Stomach smooth muscle (tissue), 2 donors: ENCODE data around the gene NHP2.

Source experiments
- H3K27ac ChIP-seq: one replicate; pipeline ENCODE4 v1.7.0; 2013; ENCODE audit warnings: mild to moderate bottlenecking, low read length, inconsistent platforms
- H3K27me3 ChIP-seq, 2 donors: one replicate each; pipeline ENCODE4 v1.7.0; 2013; ENCODE audit warnings: low read length in 2 of 2; ENCODE audit not compliant: insufficient read depth in 2 of 2, control insufficient read depth in 1 of 2
- H3K36me3 ChIP-seq, 2 donors: one replicate each; pipeline ENCODE4 v1.7.0; 2013; ENCODE audit warnings: low read length in 2 of 2; ENCODE audit not compliant: control insufficient read depth in 2 of 2, insufficient read depth in 2 of 2
- H3K4me1 ChIP-seq: one replicate; pipeline ENCODE4 v1.7.0; 2013; ENCODE audit warnings: low read length; ENCODE audit not compliant: control insufficient read depth, insufficient read depth
- H3K4me3 ChIP-seq, 2 donors: one replicate each; pipeline ENCODE4 v1.7.0; 2013; ENCODE audit warnings: low read length in 2 of 2
- H3K9ac ChIP-seq, 2 donors: one replicate each; pipeline ENCODE4 v1.7.0; 2013; ENCODE audit warnings: low read length in 2 of 2, mild to moderate bottlenecking in 1 of 2
- H3K9me3 ChIP-seq, 2 donors: one replicate each; pipeline ENCODE4 v1.7.0; 2013; ENCODE audit warnings: low read length in 2 of 2; ENCODE audit not compliant: control insufficient read depth in 2 of 2
- donor health status: healthy.
- donor health status: Pancreatic carcinoma.

NHP2 gene

DNA sequence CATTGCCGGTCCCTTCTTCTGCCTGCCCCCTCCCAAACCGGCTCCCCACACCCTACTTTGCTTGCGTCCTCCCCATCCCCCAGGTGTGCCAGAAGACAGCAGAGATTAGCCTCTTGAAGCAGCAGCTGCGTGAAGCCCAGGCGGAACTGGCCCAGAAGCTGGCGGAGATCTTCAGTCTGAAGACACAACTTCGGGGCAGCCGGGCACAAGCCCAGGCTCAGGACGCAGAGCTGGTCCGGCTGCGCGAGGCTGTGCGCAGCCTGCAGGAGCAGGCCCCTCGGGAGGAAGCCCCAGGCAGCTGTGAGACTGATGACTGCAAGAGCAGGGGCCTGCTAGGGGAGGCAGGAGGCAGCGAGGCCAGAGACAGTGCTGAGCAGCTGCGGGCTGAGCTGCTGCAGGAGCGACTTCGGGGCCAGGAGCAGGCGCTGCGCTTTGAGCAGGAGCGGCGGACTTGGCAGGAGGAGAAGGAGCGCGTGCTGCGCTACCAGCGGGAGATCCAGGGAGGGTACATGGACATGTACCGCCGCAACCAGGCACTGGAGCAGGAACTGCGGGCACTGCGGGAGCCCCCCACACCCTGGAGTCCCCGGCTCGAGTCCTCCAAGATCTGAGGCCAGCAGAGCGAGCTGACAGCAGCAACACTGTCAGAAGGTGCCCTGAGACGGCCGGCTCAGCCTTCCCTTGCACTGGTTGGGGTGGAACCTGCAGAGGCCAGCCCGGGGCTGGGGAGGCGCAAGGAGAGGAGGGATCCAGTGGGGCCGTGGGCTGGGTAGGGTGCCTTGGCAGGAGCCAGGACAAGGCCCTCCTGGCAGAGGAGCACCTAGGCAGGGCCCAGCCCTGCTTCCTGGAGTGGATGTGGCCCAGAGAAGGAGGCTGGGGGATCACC is 32.1 kb downstream of the NHP2 start:
- Histone ChIP-seq H3K4me1 (peaks cover 21% of the 10 kb centered on the region), H3K27me3 (peaks cover 3 to 7% of the 10 kb centered on the region in 2 donors), H3K4me3 (peak overlapping the region; percentile 70 to 73), H3K9ac (peak overlapping the region; percentile 42 to 59), H3K9me3 (no peaks in the 10 kb centered on the region), H3K36me3 (no peaks in the 10 kb centered on the region), H3K27ac (no peak overlapping the region)

DNA sequence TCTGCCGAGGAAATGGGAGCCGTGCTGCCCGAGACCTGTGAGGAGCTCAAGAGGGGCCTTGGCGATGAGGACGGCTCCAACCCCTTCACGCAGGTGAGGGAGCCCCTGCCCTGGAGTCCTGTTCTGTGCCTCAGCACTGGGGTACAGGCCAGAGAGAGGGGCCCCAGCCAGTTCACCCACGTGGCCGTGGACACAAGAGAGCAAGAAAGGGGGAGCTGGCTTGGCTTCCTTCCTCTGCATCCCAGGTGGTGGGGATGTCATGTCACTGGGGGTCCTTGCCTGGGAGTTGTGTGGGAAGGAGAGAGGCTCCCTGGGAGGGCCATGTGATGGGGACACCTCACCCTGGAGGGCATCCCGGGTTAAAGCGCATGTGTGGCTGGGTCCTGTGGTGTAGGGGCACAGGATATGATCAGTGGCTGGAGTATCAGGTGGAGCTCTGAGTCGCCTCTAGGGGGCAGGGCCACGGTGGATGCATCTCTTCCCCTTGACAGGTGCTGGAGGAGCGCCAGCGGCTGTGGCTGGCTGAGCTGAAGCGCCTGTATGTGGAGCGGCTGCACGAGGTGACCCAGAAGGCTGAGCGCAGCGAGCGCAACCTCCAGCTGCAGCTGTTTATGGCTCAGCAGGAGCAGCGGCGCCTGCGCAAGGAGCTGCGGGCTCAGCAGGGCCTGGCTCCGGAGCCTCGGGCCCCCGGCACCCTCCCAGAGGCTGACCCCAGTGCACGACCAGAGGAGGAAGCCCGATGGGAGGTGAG is 32.9 kb downstream of the NHP2 start:
- Histone ChIP-seq H3K4me3 (peak overlapping the region; percentile 70 to 73), H3K27ac (no peak overlapping the region), H3K9ac (peak overlapping the region; percentile 42 to 59), H3K27me3 (peaks cover 3 to 13% of the 10 kb centered on the region in 2 donors), H3K4me1 (peaks cover 21% of the 10 kb centered on the region), H3K9me3 (no peaks in the 10 kb centered on the region), H3K36me3 (no peaks in the 10 kb centered on the region)

DNA sequence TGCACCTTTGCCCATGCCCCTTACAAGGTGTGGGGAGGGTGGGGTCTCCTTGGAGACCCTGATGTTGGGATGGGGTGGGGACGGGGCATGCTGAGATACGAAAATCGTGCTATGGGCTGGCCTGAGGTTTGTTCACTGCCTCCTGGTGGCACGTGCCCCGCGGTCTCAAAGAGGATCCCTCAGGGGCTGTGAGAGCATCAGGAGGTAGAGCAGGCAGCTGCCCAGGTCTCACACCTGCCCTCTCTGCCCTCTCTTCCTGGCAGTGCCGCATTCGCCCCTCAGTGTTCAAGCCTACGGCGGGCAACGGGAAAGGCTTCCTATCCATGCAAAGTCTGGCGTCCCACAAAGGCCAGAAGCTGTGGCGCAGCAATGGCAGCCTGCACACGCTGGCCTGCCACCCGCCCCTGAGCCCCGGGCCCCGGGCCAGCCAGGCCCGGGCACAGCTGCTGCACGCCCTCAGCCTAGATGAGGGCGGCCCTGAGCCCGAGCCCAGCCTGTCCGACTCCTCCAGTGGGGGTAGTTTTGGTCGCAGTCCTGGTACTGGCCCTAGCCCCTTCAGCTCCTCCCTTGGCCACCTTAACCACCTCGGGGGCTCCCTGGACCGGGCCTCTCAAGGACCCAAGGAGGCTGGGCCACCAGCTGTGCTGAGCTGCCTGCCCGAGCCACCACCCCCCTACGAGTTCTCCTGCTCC is 33.6 kb downstream of the NHP2 start:
- Histone ChIP-seq H3K9me3 (no peaks in the 10 kb centered on the region), H3K9ac (no peak overlapping the region), H3K36me3 (no peaks in the 10 kb centered on the region), H3K4me3 (no peak overlapping the region), H3K27ac (no peak overlapping the region), H3K27me3 (peaks cover 11 to 20% of the 10 kb centered on the region in 2 donors), H3K4me1 (peaks cover 21% of the 10 kb centered on the region)

DNA sequence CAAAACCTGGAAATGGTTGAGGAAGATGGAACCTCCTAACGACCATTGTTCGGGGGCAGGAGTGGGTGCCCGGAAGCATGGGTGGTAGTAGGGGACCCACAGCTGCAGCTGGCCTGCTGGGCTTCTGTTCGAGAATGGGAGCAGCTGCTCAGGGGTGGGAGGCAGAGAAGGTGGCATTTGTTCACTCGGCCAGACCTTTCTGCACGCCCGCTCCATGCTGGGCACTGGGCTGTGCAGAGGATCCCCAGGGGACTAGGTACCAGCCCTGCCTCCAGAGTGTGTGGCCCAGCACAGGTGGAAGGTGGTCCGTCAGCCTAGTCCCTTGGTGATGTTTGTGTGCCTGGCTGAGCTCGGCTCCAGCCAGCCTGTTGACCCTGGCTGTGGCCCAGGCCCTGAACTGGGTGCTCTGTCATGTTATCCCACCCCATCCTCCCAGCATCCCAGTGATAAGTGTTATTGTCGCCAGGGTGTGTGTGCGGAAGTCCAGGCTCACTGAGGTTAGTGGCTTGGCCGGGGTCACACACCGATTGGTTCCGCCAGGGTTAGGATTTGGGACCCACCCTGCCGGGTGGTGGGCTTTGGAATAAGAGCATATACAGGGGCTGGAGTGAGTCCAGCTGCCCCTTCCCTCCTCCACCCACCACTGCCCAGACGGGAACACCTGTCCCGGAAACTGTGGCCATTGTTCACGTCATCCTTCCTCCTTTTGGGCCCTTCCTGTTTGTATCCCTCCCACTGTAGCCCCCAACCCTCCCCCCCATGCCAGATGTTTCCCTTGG is 35.6 kb downstream of the NHP2 start:
- H3K9me3 ChIP-seq: no peaks in the 10 kb centered on the region
- no peak overlapping the region for H3K4me3 ChIP-seq
- no peak overlapping the region for H3K27ac ChIP-seq
- H3K9ac ChIP-seq: no peak overlapping the region
- H3K36me3 ChIP-seq: no peaks in the 10 kb centered on the region
- peaks cover 28% of the 10 kb centered on the region for H3K4me1 ChIP-seq
- H3K27me3 ChIP-seq: peaks cover 26 to 29% of the 10 kb centered on the region in 2 donors

DNA sequence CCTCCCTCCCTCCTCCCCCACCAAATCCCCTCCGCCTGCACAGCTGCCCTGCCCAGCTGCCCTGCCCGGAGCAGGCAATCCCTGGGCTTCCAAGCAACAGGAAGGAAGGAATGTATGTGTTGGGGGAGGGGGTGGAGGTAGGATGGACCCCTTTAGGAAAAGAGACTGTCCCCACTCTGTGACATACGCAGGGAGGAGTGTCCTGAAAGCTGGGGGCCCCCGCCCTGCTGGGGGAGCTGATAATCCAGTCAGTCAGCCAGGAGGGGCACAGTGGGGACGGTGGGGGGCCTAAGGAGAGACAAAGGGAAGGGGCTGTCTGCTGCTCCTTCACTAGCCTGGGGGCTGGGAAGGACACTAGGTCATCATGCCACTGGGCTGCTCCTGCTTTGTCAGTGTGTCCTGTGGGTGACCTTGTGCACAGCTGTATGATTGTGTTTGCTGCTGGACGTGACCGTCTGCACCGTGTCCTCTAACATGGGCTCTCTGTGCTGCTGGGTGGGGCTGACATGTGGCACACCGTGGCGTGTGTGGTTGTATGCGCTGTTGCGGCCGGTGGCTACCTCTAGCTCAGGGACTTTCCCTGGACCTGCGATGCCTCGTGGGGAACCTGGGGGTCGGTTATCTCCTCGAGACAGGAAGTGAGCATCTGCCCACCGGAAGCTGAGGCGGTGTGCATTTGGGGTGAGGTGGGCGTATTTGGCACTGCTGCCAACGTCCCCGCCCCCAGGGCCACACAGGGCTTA is 37.4 kb downstream of the NHP2 start:
- Histone ChIP-seq H3K27ac (no peak overlapping the region), H3K27me3 (peaks cover 32 to 34% of the 10 kb centered on the region in 2 donors), H3K36me3 (no peaks in the 10 kb centered on the region), H3K9ac (no peak overlapping the region), H3K9me3 (no peaks in the 10 kb centered on the region), H3K4me3 (no peak overlapping the region), H3K4me1 (peaks cover 17% of the 10 kb centered on the region)

DNA sequence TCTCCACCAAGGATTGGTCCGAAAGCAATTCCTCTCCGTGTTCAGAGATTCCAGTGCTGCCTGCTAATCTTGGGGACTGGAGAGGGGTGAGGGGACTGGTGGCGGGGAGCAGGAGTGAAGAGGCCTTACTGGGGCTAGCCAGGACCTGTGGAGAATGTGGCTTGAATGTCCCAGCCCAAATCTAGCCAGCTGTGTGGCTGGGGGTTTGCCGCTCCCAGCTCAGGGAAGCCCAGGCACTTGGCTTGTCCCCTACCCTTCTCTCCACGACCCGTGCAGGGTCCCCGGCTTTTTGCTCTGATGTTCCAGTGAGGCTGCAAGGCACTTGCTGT is 37.9 kb downstream of the NHP2 start:
- H3K9ac ChIP-seq: no peak overlapping the region
- H3K4me1 ChIP-seq: peaks cover 12% of the 10 kb centered on the region
- H3K9me3 ChIP-seq: no peaks in the 10 kb centered on the region

DNA sequence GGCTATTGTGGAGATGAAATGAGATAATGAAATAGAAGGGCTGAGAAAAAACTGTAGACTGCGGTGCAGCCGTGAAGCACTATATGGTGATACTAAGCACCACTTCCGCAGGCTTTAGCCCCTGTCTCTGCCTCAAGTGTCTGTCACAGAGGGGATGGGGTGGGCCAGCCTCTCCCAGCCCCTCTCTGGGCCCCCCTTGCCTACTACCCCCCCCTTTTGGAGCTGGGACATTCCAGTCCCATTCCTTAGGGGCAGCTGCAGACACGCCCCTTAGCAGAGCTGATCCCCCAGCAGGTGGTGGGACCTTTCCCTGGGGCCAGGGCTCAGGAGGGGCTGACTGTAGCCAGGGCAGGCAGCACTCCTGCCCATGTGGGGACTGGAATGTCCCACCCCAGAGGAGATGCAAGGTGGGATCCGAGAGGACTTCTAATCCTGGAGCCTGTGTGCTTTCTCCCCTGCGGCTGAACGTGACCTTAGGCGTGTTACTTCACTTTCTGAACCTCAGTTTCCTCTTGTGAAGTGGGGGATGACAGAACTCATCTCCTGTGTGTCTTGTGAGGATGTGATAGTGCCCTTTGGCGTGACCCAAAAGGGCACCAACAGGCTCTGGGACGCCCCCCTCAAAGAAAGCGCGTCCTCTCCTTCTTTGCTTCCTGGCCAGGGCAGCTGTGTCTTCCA is 38.4 kb downstream of the NHP2 start:
- Histone ChIP-seq H3K4me3 (no peak overlapping the region), H3K27me3 (peaks cover 34% of the 10 kb centered on the region in 2 donors), H3K4me1 (peaks cover 9% of the 10 kb centered on the region), H3K36me3 (no peaks in the 10 kb centered on the region), H3K27ac (no peak overlapping the region), H3K9ac (no peak overlapping the region), H3K9me3 (no peaks in the 10 kb centered on the region)

More for the DNA sequence above, 37.9 kb downstream of the NHP2 start:
- Histone ChIP-seq H3K36me3 (no peaks in the 10 kb centered on the region), H3K27me3 (peaks cover 30 to 34% of the 10 kb centered on the region in 2 donors), H3K27ac (no peak overlapping the region), H3K4me3 (no peak overlapping the region)

DNA sequence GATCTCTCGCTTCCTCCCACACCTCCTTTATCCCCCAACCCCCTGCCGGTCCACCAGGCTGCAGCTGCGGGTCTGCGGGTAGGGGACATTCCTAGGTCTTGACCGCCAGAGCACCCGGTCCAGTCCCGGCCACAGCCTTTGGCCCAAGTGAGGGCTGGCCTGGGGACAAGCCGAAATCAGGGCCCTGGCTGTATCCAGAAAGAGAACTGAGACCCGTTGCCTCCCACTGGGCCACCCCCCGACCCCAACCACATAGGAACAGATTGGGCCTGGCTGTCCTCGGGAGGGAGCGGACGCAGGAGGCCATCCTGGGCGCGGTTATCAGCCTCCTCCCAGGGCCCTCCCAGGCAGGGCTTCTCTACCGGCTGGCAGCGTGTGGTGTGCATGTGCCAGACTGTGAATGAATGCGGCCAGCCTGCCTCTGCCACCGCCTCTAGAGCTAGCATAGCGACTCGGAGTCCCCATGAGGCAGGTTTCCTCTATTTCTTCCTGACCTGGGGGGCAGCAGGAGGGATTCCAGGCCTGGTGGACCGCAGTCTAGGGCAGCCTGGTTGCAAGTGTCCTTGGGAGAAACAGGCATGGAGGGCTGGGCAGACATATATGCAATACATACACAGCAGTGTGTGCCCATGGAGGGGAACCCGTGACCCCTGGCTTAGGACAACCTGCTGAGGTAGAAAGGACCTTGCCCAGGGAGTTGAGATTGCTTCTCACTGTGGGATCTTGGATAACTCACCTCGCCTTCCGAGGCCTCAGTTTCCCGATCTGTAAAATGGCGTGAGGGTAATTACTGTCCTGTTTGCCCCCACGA is 39.2 kb downstream of the NHP2 start:
- H3K4me3 ChIP-seq: peak overlapping the region in 1 of 2 donors; percentile 35

DNA sequence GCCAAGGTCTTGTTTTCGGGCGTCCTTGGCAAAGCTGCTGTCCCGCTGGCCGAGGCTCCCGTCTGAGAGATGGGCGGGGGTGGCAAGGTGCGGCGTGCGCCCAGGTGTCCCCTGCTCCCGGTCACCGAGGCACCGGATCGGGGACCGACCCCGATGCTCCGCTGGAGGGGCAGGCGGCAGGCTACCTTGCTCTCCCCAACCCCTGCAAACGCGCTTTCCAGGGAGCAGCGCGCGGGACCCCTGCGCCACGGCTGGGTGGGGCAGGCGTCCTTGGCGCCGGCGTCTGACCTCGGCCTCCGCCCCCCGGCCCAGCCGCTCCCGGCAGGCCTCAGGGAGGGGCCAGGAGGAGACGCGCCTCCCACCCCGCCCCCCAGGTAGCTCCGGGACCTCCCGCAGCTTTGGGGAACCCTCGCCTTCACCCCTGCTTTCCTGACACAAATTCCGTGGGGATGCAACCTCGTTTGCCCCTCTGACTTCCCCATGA is 39.8 kb downstream of the NHP2 start:
- peaks cover 34% of the 10 kb centered on the region in 2 donors for H3K27me3 ChIP-seq
- no peaks in the 10 kb centered on the region for H3K9me3 ChIP-seq
- H3K4me3 ChIP-seq: peak overlapping the region in 1 of 2 donors; percentile 35
- H3K9ac ChIP-seq: no peak overlapping the region
- H3K4me1 ChIP-seq: peaks cover 9% of the 10 kb centered on the region
- no peak overlapping the region for H3K27ac ChIP-seq
- no peaks in the 10 kb centered on the region for H3K36me3 ChIP-seq

More for the DNA sequence above, 39.2 kb downstream of the NHP2 start:
- no peaks in the 10 kb centered on the region for H3K36me3 ChIP-seq
- H3K4me1 ChIP-seq: peaks cover 9% of the 10 kb centered on the region
- no peak overlapping the region for H3K27ac ChIP-seq
- H3K9me3 ChIP-seq: no peaks in the 10 kb centered on the region
- H3K27me3 ChIP-seq: peaks cover 34% of the 10 kb centered on the region in 2 donors
- no peak overlapping the region for H3K9ac ChIP-seq
